Calu3 (cell line): Measurements from ENCODE around the gene TSPAN10. TPM values are rescaled to one million over a fixed set of nuclear protein-coding genes. Genes with fewer than 3 reads are reported as not detected.

ENCODE experiments used
- BruUV-seq: library from RNA; stranded (reverse); fragments of 400-500 nt; replicated peaks from 2 replicates; lab custom pipeline; 2021; lab: Mats Ljungman, UMichigan
- CTCF ChIA-PET: fragments of 300-600 bp; sonication (Branson Sonifier 250); formaldehyde crosslinking; loops from one replicate; lab custom pipeline; 2022; ENCODE audit warnings: antibody characterized with exemption; lab: Charles Lee
- DNase-seq: peaks from one replicate; pipeline ENCODE4 v3.0.0; 2022
- H3K27ac Mint-ChIP-seq: one replicate; pipeline ENCODE4 v1.8.0; 2022; ENCODE audit warnings: mixed read lengths; ENCODE audit not compliant: unreplicated experiment
- H3K27me3 Mint-ChIP-seq: one replicate; pipeline ENCODE4 v1.8.0; 2022; ENCODE audit warnings: mixed read lengths; ENCODE audit not compliant: unreplicated experiment
- H3K36me3 Mint-ChIP-seq: one replicate; pipeline ENCODE4 v1.8.0; 2022; ENCODE audit warnings: mild to moderate bottlenecking, moderate library complexity, mixed read lengths; ENCODE audit not compliant: insufficient read depth, unreplicated experiment
- H3K4me1 Mint-ChIP-seq: one replicate; pipeline ENCODE4 v1.8.0; 2022; ENCODE audit warnings: mild to moderate bottlenecking, low read depth, mixed read lengths; ENCODE audit not compliant: unreplicated experiment
- H3K4me3 Mint-ChIP-seq: one replicate; pipeline ENCODE4 v1.8.0; 2022; ENCODE audit warnings: mild to moderate bottlenecking, low read depth, moderate library complexity, mixed read lengths; ENCODE audit not compliant: unreplicated experiment
- H3K9me3 Mint-ChIP-seq: one replicate; pipeline ENCODE4 v1.8.0; 2022; ENCODE audit warnings: low read depth, mixed read lengths; ENCODE audit not compliant: unreplicated experiment
- CTCF ChIP-seq: fragments of 200-600 bp; IDR thresholded peaks from one replicate; pipeline ENCODE4 v1.8.0; 2022; ENCODE audit warnings: antibody characterized with exemption; ENCODE audit not compliant: unreplicated experiment
- intact Hi-C: fragments of 100-400 bp; cut with micrococcal nuclease; formaldehyde crosslinking; loops from one replicate; pipeline ENCODE4 v1.10.0; 2022; ENCODE audit not compliant: unreplicated experiment
- total RNA-seq: library from RNA; stranded (reverse); gene quantifications from 2 replicates; pipeline ENCODE4 v1.2.3, GENCODE V29; 2022

TSPAN10 gene
- total RNA-seq, 1 experiment from 2014 or later = 2.9 TPM

- no peaks in the 10 kb centered on the region for H3K9me3 Mint-ChIP-seq
- CTCF ChIA-PET = no interaction called here
- H3K36me3 Mint-ChIP-seq = peaks cover 76% of the 10 kb centered on the region
- no peaks in the 10 kb centered on the region for H3K27me3 Mint-ChIP-seq
- no peak for DNase-seq
- no peaks in the 10 kb centered on the region for H3K4me1 Mint-ChIP-seq
- intact Hi-C loops = no loop called here
- no TSS peak for BruUV-seq
- no peak overlapping the region for H3K27ac Mint-ChIP-seq
- H3K4me3 Mint-ChIP-seq = no peak overlapping the region
- no peak for TF ChIP-seq CTCF
Measured at GRCh38 chr17:81593105-81593871, 43.7 kb upstream of the TSPAN10 start.

- no peak overlapping the region for H3K27ac Mint-ChIP-seq
- CTCF ChIA-PET = interaction anchor here (0.7 kb wide), 2 partner anchors 9 to 82 kb away, joined by 3 read pairs; no protein-coding TSS in a partner anchor
- peaks cover 73% of the 10 kb centered on the region for H3K36me3 Mint-ChIP-seq
- H3K4me3 Mint-ChIP-seq = no peak overlapping the region
- H3K4me1 Mint-ChIP-seq = peaks cover 7% of the 10 kb centered on the region
- TF ChIP-seq CTCF = no peak
- H3K9me3 Mint-ChIP-seq = no peaks in the 10 kb centered on the region
- no peak for DNase-seq
- no peaks in the 10 kb centered on the region for H3K27me3 Mint-ChIP-seq
- BruUV-seq = no TSS peak
- intact Hi-C loops = loop anchor here (2.0 kb wide), 1 partner anchor 47 kb away; the partner anchor contains the start of gene FAAP100
Measured at GRCh38 chr17:81599719-81600486, 37.1 kb upstream of the TSPAN10 start.

- DNase-seq = peak; percentile 55
- TF ChIP-seq CTCF = peak; percentile 64
- Mint-ChIP-seq H3K9me3 (no peaks in the 10 kb centered on the region), H3K36me3 (peaks cover 73% of the 10 kb centered on the region), H3K27me3 (no peaks in the 10 kb centered on the region), H3K4me1 (peaks cover 7% of the 10 kb centered on the region), H3K27ac (peak overlapping the region; percentile 35), H3K4me3 (no peak overlapping the region)
- CTCF ChIA-PET = interaction anchor here (0.6 to 1.5 kb wide), 3 partner anchors 35 to 51 kb away, joined by 3 to 4 read pairs (median 4); no protein-coding TSS in a partner anchor
- BruUV-seq = no TSS peak
- intact Hi-C loops = loop anchor here (1.0 to 2.0 kb wide), 2 partner anchors 35 to 49 kb away; partner anchors contain the start of gene FAAP100
Measured at GRCh38 chr17:81601525-81602120, 35.4 kb upstream of the TSPAN10 start.

- Mint-ChIP-seq H3K9me3 (no peaks in the 10 kb centered on the region), H3K27ac (no peak overlapping the region), H3K27me3 (no peaks in the 10 kb centered on the region), H3K36me3 (peaks cover 70% of the 10 kb centered on the region), H3K4me1 (peaks cover 7% of the 10 kb centered on the region), H3K4me3 (no peak overlapping the region)
- intact Hi-C loops = no loop called here
- TF ChIP-seq CTCF = no peak
- CTCF ChIA-PET = no interaction called here
- no TSS peak for BruUV-seq
- DNase-seq = no peak
Measured at GRCh38 chr17:81603846-81604610, 33.0 kb upstream of the TSPAN10 start.
